HG02840 (cell line): ENCODE results near the gene MAPK10.

ENCODE experiments used
- ATAC-seq: cut with Tn5 transposase; IDR thresholded peaks from one replicate; pipeline ENCODE4 v1.9.1; 2021; ENCODE audit warnings: mild to moderate bottlenecking, moderate library complexity, moderate number of reproducible peaks; ENCODE audit not compliant: unreplicated experiment, low FRiP score

Gene MAPK10

GRCh38 chr4:85951099-85951498, 408.8 kb downstream of the MAPK10 start:
- ATAC-seq = no peak

DNA sequence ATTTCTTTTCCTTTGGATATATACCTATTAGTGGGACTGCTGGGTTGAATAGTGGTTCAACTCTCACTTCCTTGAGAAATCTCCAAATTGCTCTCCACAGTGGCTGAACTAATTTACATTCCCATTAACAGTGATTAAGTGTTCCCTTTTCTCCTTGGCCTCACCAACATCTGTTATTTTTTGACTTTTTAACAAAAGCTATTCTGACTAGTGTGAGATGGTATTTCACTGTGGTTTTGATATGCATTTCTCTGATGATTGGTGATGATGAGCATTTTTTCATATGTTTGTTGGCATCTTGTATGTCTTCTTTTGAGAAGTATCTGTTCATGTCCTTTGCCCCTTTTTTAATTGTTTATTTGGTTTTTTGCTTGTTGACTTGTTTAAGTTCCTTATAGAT, 413.0 kb downstream of the MAPK10 start:
- no peak for ATAC-seq

DNA sequence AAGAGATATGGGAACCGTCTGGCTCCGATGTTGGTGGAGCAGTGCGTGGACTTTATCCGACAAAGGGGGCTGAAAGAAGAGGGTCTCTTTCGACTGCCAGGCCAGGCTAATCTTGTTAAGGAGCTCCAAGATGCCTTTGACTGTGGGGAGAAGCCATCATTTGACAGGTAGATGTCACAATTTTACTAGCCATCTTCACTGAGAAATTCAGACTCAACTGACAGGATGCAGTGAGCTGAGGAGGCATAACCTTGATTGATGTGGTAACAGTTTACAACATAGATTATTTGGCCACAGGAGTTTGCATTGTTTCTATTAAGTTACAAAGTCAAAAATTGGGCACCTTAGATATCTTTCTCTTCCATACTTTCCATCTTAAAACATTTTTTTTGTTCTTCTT, 417.7 kb downstream of the MAPK10 start:
- no peak for ATAC-seq

DNA sequence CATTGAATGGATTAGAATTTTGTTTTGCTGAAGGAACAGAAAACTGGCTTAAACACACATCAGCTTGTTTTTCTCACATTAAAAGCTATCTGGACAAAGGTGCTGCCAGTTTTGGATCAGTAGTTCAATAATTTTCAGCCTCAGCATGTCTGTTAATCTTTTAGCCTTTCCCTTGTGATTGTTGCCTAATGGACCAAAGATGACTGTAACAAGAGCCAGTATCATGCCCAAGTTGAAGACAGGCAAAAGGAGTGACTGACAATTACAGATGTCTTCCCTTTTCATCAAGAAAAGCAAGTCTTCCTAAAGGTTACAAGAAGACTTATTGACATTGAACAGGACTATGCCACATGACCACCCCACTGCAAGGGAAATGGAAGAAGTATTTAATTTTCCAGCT, 419.7 kb downstream of the MAPK10 start:
- ATAC-seq = no peak
